CD4-positive, alpha-beta T cell treated with Interleukin-6 for 4 hours (primary cell): ENCODE measurements around the gene FBXO46.
"Not testable (repeated sequence)": the region's sequence is repeated elsewhere in the genome, so short reads cannot be mapped to it uniquely, and the experiment has no call there.

Source experiments
- DNase-seq: peaks from one replicate; pipeline ENCODE4 v3.0.0-alpha.2; 2020; ENCODE audit warnings: mixed read lengths

Gene FBXO46

GRCh38 chr19:45766296-45766868, 35.7 kb upstream of the FBXO46 start:
- no peak for DNase-seq

- no peak for DNase-seq
Observed at GRCh38 chr19:45765702-45766295, 35.1 kb upstream of the FBXO46 start.

- DNase-seq, result no peak
Observed at GRCh38 chr19:45764945-45765701, 34.4 kb upstream of the FBXO46 start.

GRCh38 chr19:45764475-45764874, 33.8 kb upstream of the FBXO46 start:
- DNase-seq, result no peak

- no peak for DNase-seq
Observed at GRCh38 chr19:45763691-45764294, 33.1 kb upstream of the FBXO46 start.

GRCh38 chr19:45762870-45763631, 32.4 kb upstream of the FBXO46 start:
- no peak for DNase-seq

GRCh38 chr19:45761714-45762113, 31.0 kb upstream of the FBXO46 start:
- no peak for DNase-seq

- no peak for DNase-seq
Observed at GRCh38 chr19:45758921-45759320, 28.2 kb upstream of the FBXO46 start.

- no peak for DNase-seq
Observed at GRCh38 chr19:45757695-45758094, 27.0 kb upstream of the FBXO46 start.

GRCh38 chr19:45754323-45754722, 23.6 kb upstream of the FBXO46 start:
- no peak for DNase-seq

- no peak for DNase-seq
Observed at GRCh38 chr19:45753548-45753947, 22.9 kb upstream of the FBXO46 start.

GRCh38 chr19:45752639-45753038, 21.9 kb upstream of the FBXO46 start:
- no peak for DNase-seq

- not testable (repeated sequence) for DNase-seq
Observed at GRCh38 chr19:45751483-45751882, 20.8 kb upstream of the FBXO46 start.

- DNase-seq, result no peak
Observed at GRCh38 chr19:45747513-45747912, 16.8 kb upstream of the FBXO46 start.

GRCh38 chr19:45746866-45747265, 16.2 kb upstream of the FBXO46 start:
- no peak for DNase-seq

- DNase-seq, result no peak
Observed at GRCh38 chr19:45745606-45746005, 14.9 kb upstream of the FBXO46 start.

- no peak for DNase-seq
Observed at GRCh38 chr19:45742969-45743368, 12.3 kb upstream of the FBXO46 start.

- DNase-seq, result no peak
Observed at GRCh38 chr19:45739498-45740439, 9.1 kb upstream of the FBXO46 start.

- no peak for DNase-seq
Observed at GRCh38 chr19:45733160-45733810, 2.6 kb upstream of the FBXO46 start, which contains the start of gene MEIOSIN. MEIOSIN (plus strand) TSS chr19:45733439; CDS start chr19:45735377, 1,938 bp downstream.

GRCh38 chr19:45729800-45730290, 851 bp downstream of the FBXO46 start:
- no peak for DNase-seq

GRCh38 chr19:45728683-45729082, 2.0 kb downstream of the FBXO46 start:
- not testable (repeated sequence) for DNase-seq
